GM23338 (cell line): ENCODE results near the gene KRT74. TPM values are rescaled to one million over a fixed set of nuclear protein-coding genes. Genes with fewer than 3 reads are reported as not detected.

Experiments used
- ATAC-seq: fragments of 200-7000 bp; cut with Tn5 transposase; 3 replicates; pipeline ENCODE4 v1.9.1; 2020
- DNase-seq: peaks from one replicate; pipeline ENCODE4 v3.0.0-alpha.2; 2015; ENCODE audit warnings: low spot score
- H2AFZ ChIP-seq: fragments of 200-600 bp; sonication (generic); 2 replicates; pipeline ENCODE4 v1.8.0; 2016; ENCODE audit warnings: antibody characterized with exemption, mild to moderate bottlenecking, moderate library complexity
- H3F3A ChIP-seq: fragments of 200-600 bp; sonication (generic); replicated peaks from 2 replicates; pipeline ENCODE4 v1.8.0; 2017; ENCODE audit warnings: antibody characterized with exemption, mixed run types, low read depth
- H3K27ac ChIP-seq: fragments of 200-600 bp; sonication (generic); 2 replicates; pipeline ENCODE4 v1.6.1; 2016; ENCODE audit warnings: low read depth
- H3K27me3 ChIP-seq: fragments of 200-600 bp; sonication (generic); 2 replicates; pipeline ENCODE4 v1.8.0; 2016; ENCODE audit warnings: mild to moderate bottlenecking, mixed run types, moderate library complexity; ENCODE audit not compliant: insufficient read depth
- H3K36me3 ChIP-seq: fragments of 200-600 bp; sonication (generic); 2 replicates; pipeline ENCODE4 v1.8.0; 2016; ENCODE audit warnings: mild to moderate bottlenecking; ENCODE audit not compliant: insufficient read depth
- H3K4me1 ChIP-seq: fragments of 200-600 bp; sonication (generic); 2 replicates; pipeline ENCODE4 v1.8.0; 2016; ENCODE audit warnings: mild to moderate bottlenecking, moderate library complexity; ENCODE audit not compliant: insufficient read depth
- H3K4me2 ChIP-seq: fragments of 200-600 bp; sonication (generic); 2 replicates; pipeline ENCODE4 v1.7.1; 2017; ENCODE audit warnings: mixed run types
- H3K4me3 ChIP-seq: fragments of 200-600 bp; sonication (generic); 2 replicates; pipeline ENCODE4 v1.6.1; 2016; ENCODE audit warnings: mixed run types
- H3K79me2 ChIP-seq: fragments of 200-600 bp; sonication (generic); replicated peaks from 2 replicates; pipeline ENCODE4 v1.8.0; 2017; ENCODE audit warnings: mild to moderate bottlenecking; ENCODE audit not compliant: insufficient read depth
- H3K9me2 ChIP-seq: fragments of 200-600 bp; sonication (generic); 2 replicates; pipeline ENCODE4 v1.8.0; 2017; ENCODE audit not compliant: insufficient read depth
- H4K20me1 ChIP-seq: fragments of 200-600 bp; sonication (generic); replicated peaks from 2 replicates; pipeline ENCODE4 v1.8.0; 2017; ENCODE audit warnings: mild to moderate bottlenecking; ENCODE audit not compliant: insufficient read depth
- H3K27ac Mint-ChIP-seq: 2 replicates; pipeline ENCODE4 v1.8.0; 2020; ENCODE audit warnings: inconsistent platforms, mild to moderate bottlenecking, moderate library complexity, mixed read lengths
- H3K27me3 Mint-ChIP-seq: 3 replicates; pipeline ENCODE4 v1.8.0; 2022; ENCODE audit warnings: low read depth, mild to moderate bottlenecking, moderate library complexity, mixed read lengths, inconsistent platforms; ENCODE audit not compliant: insufficient read depth, poor library complexity
- H3K36me3 Mint-ChIP-seq: 3 replicates; pipeline ENCODE4 v1.8.0; 2021; ENCODE audit warnings: low read depth, mild to moderate bottlenecking, inconsistent platforms, moderate library complexity, mixed read lengths
- H3K4me1 Mint-ChIP-seq: 3 replicates; pipeline ENCODE4 v1.8.0; 2020; ENCODE audit warnings: mild to moderate bottlenecking, inconsistent platforms, mixed read lengths
- H3K4me3 Mint-ChIP-seq: 3 replicates; pipeline ENCODE4 v1.8.0; 2021; ENCODE audit warnings: moderate library complexity, mild to moderate bottlenecking, inconsistent platforms, mixed read lengths
- H3K9me3 Mint-ChIP-seq: 3 replicates; pipeline ENCODE4 v1.8.0; 2020; ENCODE audit warnings: moderate library complexity, mild to moderate bottlenecking, inconsistent platforms, mixed read lengths
- CREB1 ChIP-seq: fragments of 250-450 bp; sonication (Bioruptor Pico); IDR thresholded peaks from 2 replicates; pipeline ENCODE4 v1.5.0; 2020; ENCODE audit warnings: low read depth, mild to moderate bottlenecking, moderate library complexity
- EZH2 ChIP-seq: fragments of 200-600 bp; sonication (generic); IDR thresholded peaks from one replicate; pipeline ENCODE4 v1.8.0; 2017; ENCODE audit warnings: antibody characterized with exemption, mild to moderate bottlenecking, low read depth; ENCODE audit not compliant: unreplicated experiment
- JUNB ChIP-seq: IDR thresholded peaks from one replicate; pipeline ENCODE4 v1.6.1; 2016; ENCODE audit warnings: antibody characterized with exemption; ENCODE audit not compliant: unreplicated experiment
- POLR2AphosphoS5 ChIP-seq: IDR thresholded peaks from 2 replicates; pipeline ENCODE4 v1.6.1; 2016; ENCODE audit warnings: antibody characterized with exemption, low read depth
- STAT1 ChIP-seq: IDR thresholded peaks from one replicate; pipeline ENCODE4 v1.6.1; 2016; ENCODE audit warnings: antibody characterized with exemption; ENCODE audit not compliant: unreplicated experiment
- polyA plus RNA-seq: library from polyadenylated mRNA; unstranded; fragments of >200 nt; fragmentation: Nextera tagmentation; extraction: Ambion mirVana; gene quantifications from 2 replicates; pipeline ENCODE4 v1.2.1, GENCODE V29; 2016
- total RNA-seq: library from RNA; depleted of rRNA; stranded (reverse); fragments of >200 nt; shearing (Covaris generic); gene quantifications from 2 replicates; pipeline ENCODE4 v1.2.3, GENCODE V29; 2014
- TF ChIP-seq, protein P1 (sequence below): IDR thresholded peaks from one replicate; pipeline ENCODE4 v1.6.1; 2018; ENCODE audit warnings: antibody characterized with exemption; ENCODE audit not compliant: unreplicated experiment
- TF ChIP-seq, protein P2 (sequence below): fragments of 250-450 bp; sonication (Bioruptor Pico); IDR thresholded peaks from 2 replicates; pipeline ENCODE4 v1.5.0; 2020; ENCODE audit warnings: mild to moderate bottlenecking, moderate library complexity
- TF ChIP-seq, protein P3 (sequence below): IDR thresholded peaks from 2 replicates; pipeline ENCODE4 v1.6.1; 2016; ENCODE audit warnings: antibody characterized with exemption

The KRT74 gene
- total and polyA plus RNA-seq, 2 experiments from 2014 or later, result not detected

DNA sequence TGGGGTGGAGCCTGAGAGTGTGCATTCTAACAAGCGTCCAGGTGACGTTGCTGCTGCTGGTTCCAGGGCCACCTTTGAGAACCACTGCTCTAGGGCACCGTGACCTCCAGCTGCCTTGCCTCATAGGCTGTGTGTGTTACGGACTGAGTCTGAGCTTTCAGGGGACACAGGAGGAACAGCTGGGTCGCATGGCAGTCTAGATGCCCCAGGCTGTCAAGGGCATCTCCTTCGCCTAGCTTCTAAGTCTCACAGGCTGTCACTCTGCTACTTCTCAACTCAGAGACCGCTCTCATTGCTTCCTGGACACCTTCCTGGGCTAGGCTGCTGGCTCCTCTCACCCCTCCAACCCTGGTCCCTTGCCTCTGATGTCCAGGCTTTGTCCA, 43.8 kb upstream of the KRT74 start (continued):
- TF ChIP-seq, protein P1, sequence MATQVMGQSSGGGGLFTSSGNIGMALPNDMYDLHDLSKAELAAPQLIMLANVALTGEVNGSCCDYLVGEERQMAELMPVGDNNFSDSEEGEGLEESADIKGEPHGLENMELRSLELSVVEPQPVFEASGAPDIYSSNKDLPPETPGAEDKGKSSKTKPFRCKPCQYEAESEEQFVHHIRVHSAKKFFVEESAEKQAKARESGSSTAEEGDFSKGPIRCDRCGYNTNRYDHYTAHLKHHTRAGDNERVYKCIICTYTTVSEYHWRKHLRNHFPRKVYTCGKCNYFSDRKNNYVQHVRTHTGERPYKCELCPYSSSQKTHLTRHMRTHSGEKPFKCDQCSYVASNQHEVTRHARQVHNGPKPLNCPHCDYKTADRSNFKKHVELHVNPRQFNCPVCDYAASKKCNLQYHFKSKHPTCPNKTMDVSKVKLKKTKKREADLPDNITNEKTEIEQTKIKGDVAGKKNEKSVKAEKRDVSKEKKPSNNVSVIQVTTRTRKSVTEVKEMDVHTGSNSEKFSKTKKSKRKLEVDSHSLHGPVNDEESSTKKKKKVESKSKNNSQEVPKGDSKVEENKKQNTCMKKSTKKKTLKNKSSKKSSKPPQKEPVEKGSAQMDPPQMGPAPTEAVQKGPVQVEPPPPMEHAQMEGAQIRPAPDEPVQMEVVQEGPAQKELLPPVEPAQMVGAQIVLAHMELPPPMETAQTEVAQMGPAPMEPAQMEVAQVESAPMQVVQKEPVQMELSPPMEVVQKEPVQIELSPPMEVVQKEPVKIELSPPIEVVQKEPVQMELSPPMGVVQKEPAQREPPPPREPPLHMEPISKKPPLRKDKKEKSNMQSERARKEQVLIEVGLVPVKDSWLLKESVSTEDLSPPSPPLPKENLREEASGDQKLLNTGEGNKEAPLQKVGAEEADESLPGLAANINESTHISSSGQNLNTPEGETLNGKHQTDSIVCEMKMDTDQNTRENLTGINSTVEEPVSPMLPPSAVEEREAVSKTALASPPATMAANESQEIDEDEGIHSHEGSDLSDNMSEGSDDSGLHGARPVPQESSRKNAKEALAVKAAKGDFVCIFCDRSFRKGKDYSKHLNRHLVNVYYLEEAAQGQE, result no peak

DNA sequence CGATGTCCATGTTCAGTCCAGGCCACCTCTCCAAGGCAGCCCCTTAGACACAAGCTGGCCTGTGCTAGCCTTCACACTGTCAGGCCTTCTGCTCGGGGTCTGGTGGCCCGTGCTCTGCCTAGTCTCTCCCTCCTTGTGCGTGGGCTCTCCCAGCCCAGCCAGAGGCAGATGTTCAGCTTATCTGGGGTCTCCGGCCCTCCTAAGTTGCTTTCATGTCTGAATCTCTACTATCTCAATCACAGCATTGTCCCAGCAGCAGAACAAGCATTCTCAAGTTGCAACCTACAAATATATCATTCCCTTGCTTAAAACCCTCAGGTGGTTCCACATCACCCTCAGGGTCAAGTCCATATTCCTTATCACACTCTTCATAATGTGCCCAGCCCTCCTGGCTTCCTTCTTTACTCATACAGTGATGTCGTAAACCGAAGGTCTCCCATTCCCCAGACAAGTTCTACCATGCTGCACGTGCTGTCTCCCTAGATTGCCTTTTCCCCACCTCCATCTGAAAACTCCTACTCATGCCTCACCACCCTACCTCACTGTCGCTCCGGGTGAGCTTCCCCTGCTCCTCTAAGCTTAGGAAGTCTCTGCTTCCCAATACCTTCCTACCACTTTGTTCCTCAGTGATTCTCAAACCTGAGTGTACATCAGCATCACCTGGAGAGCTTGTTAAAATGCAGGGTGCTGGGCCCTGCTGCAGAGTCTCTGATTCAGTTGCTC, 43.2 kb upstream of the KRT74 start:
- Mint-ChIP-seq H3K27me3 (peaks cover 5% of the 10 kb centered on the region), H3K4me3 (no peak overlapping the region), H3K9me3 (no peaks in the 10 kb centered on the region), H3K27ac (no peak overlapping the region; the same call in 1 of the 2 replicates), H3K4me1 (no peaks in the 10 kb centered on the region), H3K36me3 (no peaks in the 10 kb centered on the region)
- no peaks in the 10 kb centered on the region for H3K4me1 ChIP-seq
- no peak overlapping the region for H2AFZ ChIP-seq
- H3F3A ChIP-seq, result no peaks in the 10 kb centered on the region
- no peaks in the 10 kb centered on the region for H4K20me1 ChIP-seq
- DNase-seq, result no peak
- H3K27ac ChIP-seq, result no peak overlapping the region
- H3K79me2 ChIP-seq, result no peaks in the 10 kb centered on the region
- no peaks in the 10 kb centered on the region for H3K27me3 ChIP-seq
- no peaks in the 10 kb centered on the region for H3K36me3 ChIP-seq
- no peak overlapping the region for H3K4me3 ChIP-seq
- H3K4me2 ChIP-seq, result no peak overlapping the region
- H3K9me2 ChIP-seq, result no peaks in the 10 kb centered on the region
- no peak for ATAC-seq
- TF ChIP-seq, protein P1, result no peak
- TF ChIP-seq, protein P2, sequence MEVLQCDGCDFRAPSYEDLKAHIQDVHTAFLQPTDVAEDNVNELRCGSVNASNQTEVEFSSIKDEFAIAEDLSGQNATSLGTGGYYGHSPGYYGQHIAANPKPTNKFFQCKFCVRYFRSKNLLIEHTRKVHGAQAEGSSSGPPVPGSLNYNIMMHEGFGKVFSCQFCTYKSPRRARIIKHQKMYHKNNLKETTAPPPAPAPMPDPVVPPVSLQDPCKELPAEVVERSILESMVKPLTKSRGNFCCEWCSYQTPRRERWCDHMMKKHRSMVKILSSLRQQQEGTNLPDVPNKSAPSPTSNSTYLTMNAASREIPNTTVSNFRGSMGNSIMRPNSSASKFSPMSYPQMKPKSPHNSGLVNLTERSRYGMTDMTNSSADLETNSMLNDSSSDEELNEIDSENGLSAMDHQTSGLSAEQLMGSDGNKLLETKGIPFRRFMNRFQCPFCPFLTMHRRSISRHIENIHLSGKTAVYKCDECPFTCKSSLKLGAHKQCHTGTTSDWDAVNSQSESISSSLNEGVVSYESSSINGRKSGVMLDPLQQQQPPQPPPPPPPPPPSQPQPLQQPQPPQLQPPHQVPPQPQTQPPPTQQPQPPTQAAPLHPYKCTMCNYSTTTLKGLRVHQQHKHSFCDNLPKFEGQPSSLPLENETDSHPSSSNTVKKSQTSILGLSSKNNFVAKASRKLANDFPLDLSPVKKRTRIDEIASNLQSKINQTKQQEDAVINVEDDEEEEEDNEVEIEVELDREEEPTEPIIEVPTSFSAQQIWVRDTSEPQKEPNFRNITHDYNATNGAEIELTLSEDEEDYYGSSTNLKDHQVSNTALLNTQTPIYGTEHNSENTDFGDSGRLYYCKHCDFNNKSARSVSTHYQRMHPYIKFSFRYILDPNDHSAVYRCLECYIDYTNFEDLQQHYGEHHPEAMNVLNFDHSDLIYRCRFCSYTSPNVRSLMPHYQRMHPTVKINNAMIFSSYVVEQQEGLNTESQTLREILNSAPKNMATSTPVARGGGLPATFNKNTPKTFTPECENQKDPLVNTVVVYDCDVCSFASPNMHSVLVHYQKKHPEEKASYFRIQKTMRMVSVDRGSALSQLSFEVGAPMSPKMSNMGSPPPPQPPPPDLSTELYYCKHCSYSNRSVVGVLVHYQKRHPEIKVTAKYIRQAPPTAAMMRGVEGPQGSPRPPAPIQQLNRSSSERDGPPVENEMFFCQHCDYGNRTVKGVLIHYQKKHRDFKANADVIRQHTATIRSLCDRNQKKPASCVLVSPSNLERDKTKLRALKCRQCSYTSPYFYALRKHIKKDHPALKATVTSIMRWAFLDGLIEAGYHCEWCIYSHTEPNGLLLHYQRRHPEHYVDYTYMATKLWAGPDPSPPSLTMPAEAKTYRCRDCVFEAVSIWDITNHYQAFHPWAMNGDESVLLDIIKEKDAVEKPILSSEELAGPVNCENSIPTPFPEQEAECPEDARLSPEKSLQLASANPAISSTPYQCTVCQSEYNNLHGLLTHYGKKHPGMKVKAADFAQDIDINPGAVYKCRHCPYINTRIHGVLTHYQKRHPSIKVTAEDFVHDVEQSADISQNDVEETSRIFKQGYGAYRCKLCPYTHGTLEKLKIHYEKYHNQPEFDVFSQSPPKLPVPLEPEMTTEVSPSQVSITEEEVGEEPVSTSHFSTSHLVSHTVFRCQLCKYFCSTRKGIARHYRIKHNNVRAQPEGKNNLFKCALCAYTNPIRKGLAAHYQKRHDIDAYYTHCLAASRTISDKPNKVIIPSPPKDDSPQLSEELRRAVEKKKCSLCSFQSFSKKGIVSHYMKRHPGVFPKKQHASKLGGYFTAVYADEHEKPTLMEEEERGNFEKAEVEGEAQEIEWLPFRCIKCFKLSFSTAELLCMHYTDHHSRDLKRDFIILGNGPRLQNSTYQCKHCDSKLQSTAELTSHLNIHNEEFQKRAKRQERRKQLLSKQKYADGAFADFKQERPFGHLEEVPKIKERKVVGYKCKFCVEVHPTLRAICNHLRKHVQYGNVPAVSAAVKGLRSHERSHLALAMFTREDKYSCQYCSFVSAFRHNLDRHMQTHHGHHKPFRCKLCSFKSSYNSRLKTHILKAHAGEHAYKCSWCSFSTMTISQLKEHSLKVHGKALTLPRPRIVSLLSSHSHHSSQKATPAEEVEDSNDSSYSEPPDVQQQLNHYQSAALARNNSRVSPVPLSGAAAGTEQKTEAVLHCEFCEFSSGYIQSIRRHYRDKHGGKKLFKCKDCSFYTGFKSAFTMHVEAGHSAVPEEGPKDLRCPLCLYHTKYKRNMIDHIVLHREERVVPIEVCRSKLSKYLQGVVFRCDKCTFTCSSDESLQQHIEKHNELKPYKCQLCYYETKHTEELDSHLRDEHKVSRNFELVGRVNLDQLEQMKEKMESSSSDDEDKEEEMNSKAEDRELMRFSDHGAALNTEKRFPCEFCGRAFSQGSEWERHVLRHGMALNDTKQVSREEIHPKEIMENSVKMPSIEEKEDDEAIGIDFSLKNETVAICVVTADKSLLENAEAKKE (CRISPR knock-in tag), result no peak
- TF ChIP-seq POLR2AphosphoS5 (no peak), EZH2 (no peak), STAT1 (no peak), CREB1 (CRISPR knock-in tag) (no peak), JUNB (no peak)
- TF ChIP-seq, protein P3, sequence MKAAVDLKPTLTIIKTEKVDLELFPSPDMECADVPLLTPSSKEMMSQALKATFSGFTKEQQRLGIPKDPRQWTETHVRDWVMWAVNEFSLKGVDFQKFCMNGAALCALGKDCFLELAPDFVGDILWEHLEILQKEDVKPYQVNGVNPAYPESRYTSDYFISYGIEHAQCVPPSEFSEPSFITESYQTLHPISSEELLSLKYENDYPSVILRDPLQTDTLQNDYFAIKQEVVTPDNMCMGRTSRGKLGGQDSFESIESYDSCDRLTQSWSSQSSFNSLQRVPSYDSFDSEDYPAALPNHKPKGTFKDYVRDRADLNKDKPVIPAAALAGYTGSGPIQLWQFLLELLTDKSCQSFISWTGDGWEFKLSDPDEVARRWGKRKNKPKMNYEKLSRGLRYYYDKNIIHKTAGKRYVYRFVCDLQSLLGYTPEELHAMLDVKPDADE, result no peak
